Measurements from ENCODE around the gene SNX10.
A peak's percentile ranks its signal among the peaks of the same experiment; 100 is the strongest.
"Not testable (repeated sequence)": the region's sequence is repeated elsewhere in the genome, so short reads cannot be mapped to it uniquely, and the experiment has no call there.

Gene SNX10

DNA sequence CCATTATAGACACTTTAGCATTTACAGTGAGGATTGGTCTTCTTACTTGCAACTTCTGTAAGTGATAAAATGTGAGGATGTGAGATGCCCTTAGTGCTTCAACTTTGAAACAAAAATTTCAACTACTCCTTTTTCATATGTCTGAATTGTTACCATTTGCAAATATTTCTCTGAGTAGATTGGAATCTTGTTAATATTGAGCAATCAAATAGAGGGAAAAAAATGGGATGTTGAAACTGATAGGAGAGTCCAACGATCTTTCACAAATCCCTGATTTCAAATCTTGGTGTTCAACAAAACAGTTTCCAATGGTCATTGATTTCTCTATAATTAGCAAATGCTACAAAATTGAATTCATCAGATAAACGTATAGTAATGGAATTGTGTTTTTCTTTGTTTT lies 5.5 kb upstream of the SNX10 start:
- Mint-ChIP-seq H3K4me1 (ENCODE audit: low read depth) (no peaks in the 10 kb centered on the region), H3K4me3 (no peak overlapping the region), H3K27ac (no peak overlapping the region), H3K9me3 (no peaks in the 10 kb centered on the region), H3K27me3 (ENCODE audit: low read depth) (peaks cover 15% of the 10 kb centered on the region), H3K36me3 (ENCODE audit: low read depth) (no peaks in the 10 kb centered on the region)

DNA sequence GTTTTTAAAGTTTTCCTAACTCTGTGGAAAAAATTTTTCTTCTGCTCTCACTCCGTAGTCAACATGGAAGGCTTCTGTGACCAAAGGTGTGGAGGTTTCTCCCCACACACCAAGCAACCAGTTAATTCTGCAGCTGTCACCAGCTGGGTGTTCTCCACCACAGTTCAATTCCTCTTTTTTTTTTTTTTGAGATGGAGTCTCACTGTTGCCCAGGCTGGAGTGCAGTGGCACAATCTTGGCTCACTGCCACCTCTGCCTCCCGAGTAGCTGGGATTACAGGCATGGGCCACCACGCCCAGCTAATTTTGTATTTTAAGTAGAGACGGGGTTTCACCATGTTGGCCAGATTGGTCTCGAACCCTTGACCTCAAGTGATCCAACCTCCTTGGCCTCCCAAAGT lies 3.5 kb upstream of the SNX10 start:
- not testable (repeated sequence) for H3K4me3 Mint-ChIP-seq, H3K27ac Mint-ChIP-seq
- peaks cover 10% of the 10 kb centered on the region for H3K4me1 Mint-ChIP-seq (ENCODE audit: low read depth)

DNA sequence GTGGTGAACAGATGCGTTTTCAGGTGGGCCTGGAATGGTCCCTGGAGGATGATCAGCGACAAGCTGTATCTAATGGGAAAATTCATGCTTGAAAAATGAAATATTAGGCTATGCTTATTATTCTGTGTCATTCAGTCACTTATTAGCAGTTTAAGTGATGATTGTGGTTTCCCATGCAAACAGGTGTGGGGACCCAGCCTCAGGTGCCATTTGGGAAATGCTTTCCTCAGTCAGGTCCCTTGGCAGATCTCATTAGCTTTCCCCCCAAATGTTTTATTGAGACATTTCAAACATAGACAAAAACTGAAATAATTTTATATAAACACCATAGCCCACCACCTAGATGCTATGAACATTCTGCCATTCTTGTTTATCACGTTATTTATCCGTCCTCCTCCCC lies 411 bp upstream of the SNX10 start:
- H3K9me3 Mint-ChIP-seq = no peaks in the 10 kb centered on the region
- H3K4me1 Mint-ChIP-seq (ENCODE audit: low read depth) = peaks cover 37% of the 10 kb centered on the region
- H3K36me3 Mint-ChIP-seq (ENCODE audit: low read depth) = peaks cover 18% of the 10 kb centered on the region
- H3K27me3 Mint-ChIP-seq (ENCODE audit: low read depth) = peaks cover 15% of the 10 kb centered on the region
- H3K4me3 Mint-ChIP-seq = peak overlapping the region; percentile 86
- H3K27ac Mint-ChIP-seq = peak overlapping the region; percentile 80

More for the DNA sequence above, 3.5 kb upstream of the SNX10 start:
- not testable (repeated sequence) for H3K36me3 Mint-ChIP-seq (ENCODE audit: low read depth); H3K9me3 Mint-ChIP-seq
- H3K27me3 Mint-ChIP-seq (ENCODE audit: low read depth) = peaks cover 15% of the 10 kb centered on the region

DNA sequence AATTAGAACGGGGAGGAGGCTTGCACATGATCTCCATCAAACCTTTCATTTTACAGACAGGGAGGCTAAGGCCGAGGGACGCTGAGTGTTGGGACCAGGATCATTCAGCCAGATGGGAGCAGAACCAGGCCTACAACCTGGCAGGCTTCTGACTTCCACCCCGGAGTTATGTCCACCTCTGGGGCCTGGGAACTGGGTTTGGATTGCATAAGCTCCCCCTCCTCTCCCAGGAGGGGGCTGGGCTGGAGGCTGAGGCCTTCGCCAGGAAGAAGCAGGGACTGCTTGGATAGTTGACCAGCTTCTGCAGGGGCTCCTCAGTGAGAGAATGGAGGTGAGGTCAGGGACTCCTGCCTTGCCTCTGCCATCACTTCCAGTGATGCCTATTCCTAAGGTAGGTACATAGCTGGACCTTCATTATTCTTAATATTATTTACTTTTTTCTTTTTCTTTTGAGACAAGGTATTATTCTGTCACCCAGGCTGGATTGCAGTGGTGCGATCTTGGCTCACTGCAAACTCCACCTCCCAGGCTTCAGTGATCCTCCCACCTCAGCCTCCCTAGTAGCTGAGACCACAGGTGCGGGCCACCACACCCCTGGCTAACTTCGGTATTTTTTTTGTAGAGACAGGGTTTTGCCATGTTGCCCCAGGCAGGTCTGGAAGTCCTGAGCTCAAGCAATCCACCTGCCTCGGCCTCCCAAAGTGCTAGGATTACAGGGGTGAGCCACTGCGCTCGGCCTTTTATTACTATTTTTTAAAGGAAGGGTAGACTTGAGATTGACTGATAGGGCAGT lies 1.3 kb downstream of the SNX10 start:
- Mint-ChIP-seq H3K4me1 (ENCODE audit: low read depth) (peaks cover 43% of the 10 kb centered on the region), H3K9me3 (no peaks in the 10 kb centered on the region), H3K36me3 (ENCODE audit: low read depth) (peaks cover 20% of the 10 kb centered on the region), H3K27me3 (ENCODE audit: low read depth) (peaks cover 3% of the 10 kb centered on the region), H3K27ac (peak overlapping the region; percentile 90), H3K4me3 (peak overlapping the region; percentile 98)

DNA sequence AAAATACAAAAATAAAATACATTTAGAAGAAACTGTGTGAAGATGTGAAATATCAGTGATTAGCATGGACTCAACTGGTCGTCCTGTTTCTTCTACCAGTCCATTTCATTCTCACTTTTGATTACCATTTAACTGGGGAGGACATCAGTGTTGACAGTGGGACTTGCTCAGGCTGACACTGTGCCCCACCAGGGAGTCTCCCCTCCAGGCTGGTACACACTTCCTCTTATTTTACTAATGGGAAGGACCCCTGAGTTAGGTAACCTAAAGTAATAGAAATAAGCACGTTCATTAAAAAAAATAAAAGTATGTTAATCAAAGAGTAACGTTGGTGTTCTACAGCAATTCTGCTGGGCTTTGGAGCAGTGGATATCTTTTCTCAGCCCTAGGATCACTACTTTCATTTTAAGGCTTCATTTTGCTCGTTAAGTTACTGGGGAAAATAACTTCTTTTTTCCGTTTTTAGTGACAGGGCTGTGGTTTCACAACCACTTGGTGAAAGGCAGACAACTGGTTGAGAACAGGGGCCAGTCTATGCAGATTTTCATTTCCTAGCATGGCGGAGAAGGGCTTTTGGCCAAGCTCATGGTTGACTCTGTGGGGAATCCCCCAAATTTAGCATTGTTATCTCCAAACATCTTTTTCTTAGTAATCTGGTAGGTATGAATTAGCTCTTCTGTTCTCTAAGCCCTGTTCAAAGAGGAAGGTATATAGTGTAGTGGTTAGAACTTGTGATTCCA lies 2.1 kb downstream of the SNX10 start:
- Mint-ChIP-seq H3K9me3 (no peaks in the 10 kb centered on the region), H3K4me1 (ENCODE audit: low read depth) (peaks cover 45% of the 10 kb centered on the region), H3K27me3 (ENCODE audit: low read depth) (no peaks in the 10 kb centered on the region), H3K27ac (peak overlapping the region; percentile 89), H3K4me3 (peak overlapping the region; percentile 98), H3K36me3 (ENCODE audit: low read depth) (peaks cover 24% of the 10 kb centered on the region)

DNA sequence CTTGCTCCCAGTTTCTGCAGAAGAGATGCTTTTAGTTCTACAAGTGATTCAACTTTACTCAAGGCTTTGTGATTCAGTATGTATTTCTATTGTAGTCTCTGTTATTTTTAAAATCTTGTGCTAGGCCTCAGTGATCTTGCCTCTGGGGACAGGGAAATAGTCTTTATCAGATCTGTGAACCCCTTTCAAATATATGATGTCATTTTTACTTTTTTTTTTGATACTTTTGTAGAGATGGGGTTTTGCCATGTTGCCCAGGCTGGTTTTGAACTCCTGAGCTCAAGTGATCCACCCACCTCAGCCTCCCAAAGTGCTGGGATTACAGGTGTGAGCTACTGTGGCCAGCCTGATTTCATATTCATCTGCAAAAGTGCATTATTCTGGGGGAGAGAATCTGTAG lies 3.4 kb downstream of the SNX10 start:
- no peaks in the 10 kb centered on the region for H3K27me3 Mint-ChIP-seq (ENCODE audit: low read depth)
- H3K4me1 Mint-ChIP-seq (ENCODE audit: low read depth) = peaks cover 49% of the 10 kb centered on the region
- peak overlapping the region; percentile 89 for H3K27ac Mint-ChIP-seq
- H3K9me3 Mint-ChIP-seq = no peaks in the 10 kb centered on the region
- peaks cover 27% of the 10 kb centered on the region for H3K36me3 Mint-ChIP-seq (ENCODE audit: low read depth)
- peak overlapping the region; percentile 59 for H3K4me3 Mint-ChIP-seq

DNA sequence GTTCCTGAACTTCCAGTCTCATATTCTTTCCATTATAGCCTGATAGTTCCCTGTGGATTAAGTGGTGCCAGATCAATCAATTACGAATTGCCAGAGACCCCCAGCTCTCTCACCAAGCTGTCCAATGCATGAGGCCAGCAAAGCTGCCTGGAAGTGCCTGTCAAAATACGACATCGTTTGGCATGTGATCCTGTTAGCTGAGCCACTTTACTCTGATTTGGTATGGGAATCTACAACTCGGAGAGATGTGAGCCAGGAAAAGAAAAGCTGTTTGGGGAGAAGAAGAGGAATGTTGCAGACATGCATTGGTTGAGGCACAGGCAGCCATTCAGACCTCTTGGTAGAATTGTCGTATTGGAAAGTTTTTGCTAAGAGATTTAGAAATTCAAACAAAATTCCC lies 3.9 kb downstream of the SNX10 start:
- Mint-ChIP-seq H3K36me3 (ENCODE audit: low read depth) (peaks cover 27% of the 10 kb centered on the region), H3K4me1 (ENCODE audit: low read depth) (peaks cover 49% of the 10 kb centered on the region), H3K27ac (no peak overlapping the region), H3K27me3 (ENCODE audit: low read depth) (no peaks in the 10 kb centered on the region), H3K4me3 (no peak overlapping the region), H3K9me3 (no peaks in the 10 kb centered on the region)

DNA sequence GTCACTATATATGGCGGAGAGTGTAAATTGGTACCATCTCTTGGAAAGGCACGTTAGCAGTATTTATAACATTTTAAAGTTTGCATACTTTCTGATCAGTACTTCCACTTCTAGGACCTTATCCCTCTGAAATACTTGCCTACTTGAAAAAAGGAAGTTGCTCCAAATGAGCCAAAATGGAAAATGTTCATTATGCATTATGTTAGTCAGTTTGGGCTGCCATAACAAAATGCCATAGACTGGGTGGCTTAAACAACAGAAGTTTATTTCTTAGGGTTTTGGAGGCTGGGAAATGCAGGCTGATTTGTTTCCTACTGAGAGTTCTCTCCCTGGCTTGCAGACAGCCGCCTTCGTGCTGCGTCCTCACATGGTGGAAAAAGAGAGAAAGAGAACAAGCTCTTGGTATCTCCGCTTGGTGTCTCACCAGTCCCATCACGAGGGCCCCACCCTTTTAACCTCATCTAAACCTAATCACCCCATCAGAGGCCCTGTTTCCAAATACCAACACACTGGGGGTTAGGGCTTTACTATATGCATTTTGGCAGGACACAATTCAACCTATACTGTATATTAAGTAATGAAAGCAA lies 6.9 kb downstream of the SNX10 start:
- no peak overlapping the region for H3K27ac Mint-ChIP-seq
- H3K27me3 Mint-ChIP-seq (ENCODE audit: low read depth) = no peaks in the 10 kb centered on the region
- H3K4me3 Mint-ChIP-seq = no peak overlapping the region
- no peaks in the 10 kb centered on the region for H3K9me3 Mint-ChIP-seq
- H3K36me3 Mint-ChIP-seq (ENCODE audit: low read depth) = peaks cover 34% of the 10 kb centered on the region
- H3K4me1 Mint-ChIP-seq (ENCODE audit: low read depth) = peaks cover 41% of the 10 kb centered on the region

DNA sequence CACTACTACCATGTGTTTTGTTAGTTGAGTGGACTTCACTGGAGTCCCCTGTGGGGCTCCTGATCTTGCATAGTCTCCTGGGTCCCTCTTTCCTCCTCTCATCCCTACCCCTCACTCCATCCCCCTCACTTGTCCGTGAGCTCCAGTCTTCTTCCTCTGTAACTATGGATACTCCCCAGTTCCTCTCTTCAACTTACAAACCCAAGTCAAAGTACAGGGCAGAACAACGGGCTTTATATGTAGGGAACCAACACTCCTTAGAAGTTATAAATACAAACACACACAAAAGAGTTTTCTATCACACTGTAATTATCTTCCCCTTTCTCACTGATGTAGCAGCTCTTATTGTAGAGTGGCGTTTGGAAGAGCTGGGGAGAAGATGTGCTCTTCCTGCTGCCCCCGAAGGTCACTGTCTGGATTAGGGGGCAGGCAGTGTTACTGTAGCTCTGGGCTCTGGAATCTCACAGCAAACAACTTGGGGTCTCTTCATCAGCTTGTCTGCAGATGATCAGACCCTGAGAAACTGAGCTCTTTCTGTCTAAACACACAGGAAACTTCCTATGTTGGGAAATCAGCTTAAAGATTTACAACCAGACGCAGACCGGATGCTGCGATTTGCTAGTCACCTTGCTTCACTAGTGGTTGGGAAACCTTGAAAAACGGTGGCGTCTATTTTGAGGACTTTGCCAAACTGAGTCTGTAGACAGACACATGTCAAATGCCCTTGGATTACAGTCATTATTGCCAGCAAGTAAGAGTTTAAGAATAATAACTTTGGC lies 13.6 kb downstream of the SNX10 start:
- peaks cover 27% of the 10 kb centered on the region for H3K4me1 Mint-ChIP-seq (ENCODE audit: low read depth)
- peak overlapping the region; percentile 59 for H3K4me3 Mint-ChIP-seq
- peaks cover 32% of the 10 kb centered on the region for H3K36me3 Mint-ChIP-seq (ENCODE audit: low read depth)
- H3K27me3 Mint-ChIP-seq (ENCODE audit: low read depth) = no peaks in the 10 kb centered on the region
- peak overlapping the region; percentile 82 for H3K27ac Mint-ChIP-seq
- H3K9me3 Mint-ChIP-seq = no peaks in the 10 kb centered on the region

DNA sequence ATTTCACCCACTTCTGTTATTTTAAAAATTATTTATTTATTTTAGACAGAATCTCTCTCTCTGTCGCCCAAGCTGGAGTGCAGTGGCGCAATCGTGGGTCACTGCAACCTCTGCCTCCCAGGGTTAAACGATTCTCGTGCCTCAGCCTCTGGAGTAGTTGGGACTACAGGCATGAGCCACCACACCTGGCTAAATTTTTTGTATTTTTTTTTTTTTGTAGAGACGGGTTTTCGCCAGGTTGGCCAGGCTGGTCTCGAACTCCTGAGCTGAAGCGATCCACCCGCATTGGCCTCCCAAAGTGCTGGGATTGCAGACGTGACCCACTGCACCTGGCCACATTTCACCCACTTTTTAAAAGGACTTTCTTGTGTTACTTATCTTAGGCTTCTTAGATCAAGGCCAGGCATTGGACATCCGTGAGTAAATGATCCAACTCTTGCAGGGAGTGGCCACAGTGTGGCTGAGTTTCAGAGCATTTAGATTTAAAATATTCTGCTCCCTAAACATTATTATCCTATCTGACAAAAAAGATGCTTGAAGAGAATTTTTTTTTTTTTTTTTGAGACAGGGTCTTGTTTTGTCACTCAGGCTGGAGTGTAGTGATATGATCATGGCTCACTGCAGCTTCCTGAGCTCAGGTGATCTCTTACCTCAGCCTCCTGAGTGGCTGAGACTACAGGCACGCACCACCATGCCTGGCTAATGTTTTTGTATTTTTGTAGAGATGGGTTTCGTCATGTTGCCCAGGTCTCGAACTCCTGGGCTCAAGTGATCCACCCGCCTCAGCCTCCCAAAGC lies 14.4 kb downstream of the SNX10 start:
- H3K27ac Mint-ChIP-seq = peak overlapping the region; percentile 39
- peaks cover 25% of the 10 kb centered on the region for H3K4me1 Mint-ChIP-seq (ENCODE audit: low read depth)
- H3K9me3 Mint-ChIP-seq = no peaks in the 10 kb centered on the region
- H3K36me3 Mint-ChIP-seq (ENCODE audit: low read depth) = peaks cover 32% of the 10 kb centered on the region
- no peaks in the 10 kb centered on the region for H3K27me3 Mint-ChIP-seq (ENCODE audit: low read depth)
- H3K4me3 Mint-ChIP-seq = no peak overlapping the region

DNA sequence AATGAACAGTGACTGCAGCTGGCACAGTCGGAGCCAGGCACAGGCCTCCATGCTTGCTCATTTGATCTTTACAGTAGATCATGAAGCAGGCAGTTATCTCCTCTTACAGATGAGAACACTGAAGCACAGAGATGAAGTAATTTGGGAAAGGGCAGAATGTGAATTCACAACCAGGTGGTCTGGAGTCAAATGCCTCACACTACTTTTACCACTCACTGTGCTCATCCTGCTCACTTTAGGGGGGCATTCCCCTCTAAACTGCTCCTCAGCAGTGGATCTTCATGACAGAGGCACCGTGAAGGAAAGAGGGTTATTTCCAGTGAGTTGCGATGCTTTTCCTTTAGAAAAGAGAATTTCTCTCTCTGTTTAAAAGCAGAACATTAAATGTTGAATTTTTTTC lies 15.1 kb downstream of the SNX10 start:
- H3K4me3 Mint-ChIP-seq = no peak overlapping the region
- H3K36me3 Mint-ChIP-seq (ENCODE audit: low read depth) = peaks cover 36% of the 10 kb centered on the region
- H3K4me1 Mint-ChIP-seq (ENCODE audit: low read depth) = peaks cover 25% of the 10 kb centered on the region
- H3K27me3 Mint-ChIP-seq (ENCODE audit: low read depth) = no peaks in the 10 kb centered on the region
- H3K27ac Mint-ChIP-seq = no peak overlapping the region
- H3K9me3 Mint-ChIP-seq = no peaks in the 10 kb centered on the region

DNA sequence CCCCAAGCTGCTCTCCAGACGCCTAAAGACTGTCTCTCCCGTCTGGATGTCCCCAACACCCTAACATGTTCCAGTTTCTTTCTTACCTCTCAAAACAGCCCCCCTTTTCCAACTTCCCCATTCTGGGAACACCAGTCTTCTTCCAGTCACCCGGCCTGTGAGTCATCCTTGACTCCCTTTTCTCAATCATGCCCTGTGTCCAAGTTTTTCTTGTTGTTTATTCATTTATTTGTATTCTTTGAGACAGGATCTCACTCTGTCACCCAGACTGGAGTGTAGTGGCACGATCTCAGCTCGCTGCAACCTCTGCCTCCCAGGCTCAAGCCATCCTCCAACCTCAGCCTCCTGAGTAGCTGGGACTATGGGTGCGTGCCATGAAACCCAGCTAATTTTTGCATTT lies 15.6 kb downstream of the SNX10 start:
- Mint-ChIP-seq H3K4me1 (ENCODE audit: low read depth) (peaks cover 25% of the 10 kb centered on the region), H3K4me3 (peak overlapping the region; percentile 25), H3K27me3 (ENCODE audit: low read depth) (no peaks in the 10 kb centered on the region), H3K27ac (no peak overlapping the region), H3K9me3 (no peaks in the 10 kb centered on the region), H3K36me3 (ENCODE audit: low read depth) (peaks cover 33% of the 10 kb centered on the region)

DNA sequence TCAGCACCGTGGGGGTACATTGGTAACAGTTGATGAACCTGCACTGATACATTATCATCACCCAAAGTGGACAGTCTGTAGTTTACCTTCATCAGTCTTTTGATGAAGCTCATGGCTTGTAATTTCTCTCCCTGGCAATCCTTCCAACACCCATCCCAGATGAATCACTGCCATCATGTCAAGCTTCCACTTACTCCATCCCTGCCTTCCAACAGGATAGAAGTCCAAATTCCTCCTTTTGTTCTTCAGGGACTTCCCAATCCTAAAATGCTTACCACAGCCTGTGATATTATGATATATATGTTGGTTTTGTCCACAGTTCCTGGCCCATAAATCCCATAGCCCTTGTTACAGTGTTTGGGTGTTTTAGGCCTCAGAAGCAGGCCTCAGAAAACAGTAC lies 16.1 kb downstream of the SNX10 start:
- no peak overlapping the region for H3K27ac Mint-ChIP-seq
- H3K9me3 Mint-ChIP-seq = no peaks in the 10 kb centered on the region
- H3K4me1 Mint-ChIP-seq (ENCODE audit: low read depth) = peaks cover 25% of the 10 kb centered on the region
- H3K4me3 Mint-ChIP-seq = no peak overlapping the region
- H3K27me3 Mint-ChIP-seq (ENCODE audit: low read depth) = no peaks in the 10 kb centered on the region
- H3K36me3 Mint-ChIP-seq (ENCODE audit: low read depth) = peaks cover 33% of the 10 kb centered on the region

DNA sequence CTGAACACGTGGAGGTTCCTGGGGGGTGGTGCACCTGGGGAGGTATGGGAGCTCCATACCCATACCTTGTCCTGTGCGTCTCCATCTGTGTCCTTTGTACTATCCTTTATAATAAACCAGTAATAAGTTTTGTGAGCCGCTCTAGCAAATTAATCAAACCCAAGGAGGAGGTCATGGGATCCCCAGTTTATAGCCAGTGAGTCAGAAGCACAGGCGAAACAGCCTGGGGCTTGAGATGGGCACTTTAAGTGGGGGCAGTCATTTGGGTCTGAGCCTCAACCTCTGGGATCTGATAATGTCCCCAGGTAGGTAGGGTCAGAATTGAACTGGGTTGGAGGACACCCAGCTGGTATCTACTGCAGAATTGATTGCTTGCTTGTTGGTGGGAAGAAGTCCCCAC lies 16.9 kb downstream of the SNX10 start:
- H3K27ac Mint-ChIP-seq = no peak overlapping the region
- H3K27me3 Mint-ChIP-seq (ENCODE audit: low read depth) = no peaks in the 10 kb centered on the region
- peaks cover 29% of the 10 kb centered on the region for H3K36me3 Mint-ChIP-seq (ENCODE audit: low read depth)
- H3K4me1 Mint-ChIP-seq (ENCODE audit: low read depth) = peaks cover 21% of the 10 kb centered on the region
- H3K4me3 Mint-ChIP-seq = no peak overlapping the region
- no peaks in the 10 kb centered on the region for H3K9me3 Mint-ChIP-seq
